WTC11 (cell line): Measurements from ENCODE around the gene SLC35F1. TPM values are rescaled to one million over a fixed set of nuclear protein-coding genes. Genes with fewer than 3 reads are reported as not detected.

Experiments used
- ATAC-seq: fragments of 200-7000 bp; cut with Tn5 transposase; 2 replicates; pipeline ENCODE4 v1.10.0; 2021; ENCODE audit warnings: mild to moderate bottlenecking, moderate library complexity
- CTCF ChIA-PET: fragments of 300-600 bp; sonication (Branson Sonifier 250); formaldehyde crosslinking; loops from one replicate; lab custom pipeline; 2021; ENCODE audit warnings: antibody characterized with exemption; lab: Charles Lee
- POLR2A ChIA-PET: fragments of 350-600 bp; sonication (Branson Sonifier 250); formaldehyde crosslinking; loops from one replicate; lab custom pipeline; 2021; ENCODE audit warnings: antibody characterized with exemption; lab: Charles Lee
- DNase-seq: peaks from one replicate; pipeline ENCODE4 v3.0.0; 2021; ENCODE audit warnings: low spot score
- H3K27ac Mint-ChIP-seq: 2 replicates; pipeline ENCODE4 v1.8.0; 2021; ENCODE audit warnings: mixed read lengths
- H3K27me3 Mint-ChIP-seq: 2 replicates; pipeline ENCODE4 v1.8.0; 2021; ENCODE audit warnings: low read depth, mild to moderate bottlenecking, moderate library complexity, mixed read lengths
- H3K36me3 Mint-ChIP-seq: 2 replicates; pipeline ENCODE4 v1.8.0; 2021; ENCODE audit warnings: mixed read lengths
- H3K4me1 Mint-ChIP-seq: 2 replicates; pipeline ENCODE4 v1.8.0; 2022; ENCODE audit warnings: mixed read lengths
- H3K4me3 Mint-ChIP-seq: 2 replicates; pipeline ENCODE4 v1.8.0; 2021; ENCODE audit warnings: mild to moderate bottlenecking, moderate library complexity, mixed read lengths
- H3K9me3 Mint-ChIP-seq: 2 replicates; pipeline ENCODE4 v1.8.0; 2021; ENCODE audit warnings: mixed read lengths
- GTF2I ChIP-seq: fragments of 250-450 bp; sonication (Bioruptor Pico); conservative IDR thresholded peaks from 2 replicates; pipeline ENCODE4 v1.4.0; 2021; ENCODE audit warnings: mild to moderate bottlenecking
- JUN ChIP-seq: sonication (generic); formaldehyde crosslinking; IDR thresholded peaks from 2 replicates; pipeline ENCODE4 v1.8.0; 2023; ENCODE audit warnings: mild to moderate bottlenecking, missing genetic modification reagents
- NR2C2 ChIP-seq: sonication (generic); formaldehyde crosslinking; IDR thresholded peaks from 2 replicates; pipeline ENCODE4 v1.8.0; 2022; ENCODE audit warnings: mild to moderate bottlenecking, missing genetic modification reagents
- PRRX2 ChIP-seq: fragments of 250-450 bp; sonication (Bioruptor Pico); IDR thresholded peaks from 2 replicates; pipeline ENCODE4 v1.8.0; 2021; ENCODE audit warnings: mild to moderate bottlenecking
- RORB ChIP-seq: fragments of 250-450 bp; sonication (Bioruptor Pico); IDR thresholded peaks from 2 replicates; pipeline ENCODE4 v1.9.0; 2021; ENCODE audit warnings: mild to moderate bottlenecking
- SOX15 ChIP-seq: fragments of 250-450 bp; sonication (Bioruptor Pico); IDR thresholded peaks from 2 replicates; pipeline ENCODE4 v1.9.0; 2021; ENCODE audit warnings: mild to moderate bottlenecking
- SP1 ChIP-seq: sonication (generic); formaldehyde crosslinking; conservative IDR thresholded peaks from 2 replicates; pipeline ENCODE4 v1.8.1; 2022; ENCODE audit warnings: missing genetic modification reagents
- ZNF232 ChIP-seq: sonication (generic); formaldehyde crosslinking; IDR thresholded peaks from 2 replicates; pipeline ENCODE4 v1.8.0; 2022; ENCODE audit warnings: mild to moderate bottlenecking, missing genetic modification reagents
- ZNF423 ChIP-seq: fragments of 250-450 bp; sonication (Bioruptor Pico); IDR thresholded peaks from 2 replicates; pipeline ENCODE4 v2.1.2; 2022; ENCODE audit warnings: mild to moderate bottlenecking, moderate library complexity
- total RNA-seq: library from RNA; stranded (reverse); gene quantifications from 3 replicates; pipeline ENCODE4 v1.2.3, GENCODE V29; 2021
- TF ChIP-seq, protein P1 (sequence below): sonication (generic); formaldehyde crosslinking; IDR thresholded peaks from 2 replicates; pipeline ENCODE4 v1.8.1; 2023; ENCODE audit warnings: mild to moderate bottlenecking, missing genetic modification reagents, moderate library complexity
- TF ChIP-seq, protein P2 (sequence below): sonication (generic); formaldehyde crosslinking; IDR thresholded peaks from 2 replicates; pipeline ENCODE4 v1.8.0; 2022; ENCODE audit warnings: missing genetic modification reagents
- TF ChIP-seq, protein P3 (sequence below): sonication (generic); formaldehyde crosslinking; IDR thresholded peaks from 2 replicates; pipeline ENCODE4 v1.8.1; 2023; ENCODE audit warnings: mild to moderate bottlenecking, missing genetic modification reagents, borderline replicate concordance
- TF ChIP-seq, protein P4 (sequence below): sonication (generic); formaldehyde crosslinking; IDR thresholded peaks from 2 replicates; pipeline ENCODE4 v1.8.1; 2022; ENCODE audit warnings: low read depth, mild to moderate bottlenecking, moderate library complexity, missing genetic modification reagents, borderline replicate concordance
- TF ChIP-seq, protein P5 (sequence below): fragments of 250-450 bp; sonication (Bioruptor Pico); IDR thresholded peaks from 2 replicates; pipeline ENCODE4 v1.9.0; 2021; ENCODE audit warnings: mild to moderate bottlenecking, borderline replicate concordance
- TF ChIP-seq, protein P6 (sequence below): fragments of 250-450 bp; sonication (Bioruptor Pico); IDR thresholded peaks from 2 replicates; pipeline ENCODE4 v2.1.2; 2022; ENCODE audit warnings: mild to moderate bottlenecking, moderate library complexity

SLC35F1 gene
- total RNA-seq, 1 experiment from 2014 or later = 11.0 TPM

DNA sequence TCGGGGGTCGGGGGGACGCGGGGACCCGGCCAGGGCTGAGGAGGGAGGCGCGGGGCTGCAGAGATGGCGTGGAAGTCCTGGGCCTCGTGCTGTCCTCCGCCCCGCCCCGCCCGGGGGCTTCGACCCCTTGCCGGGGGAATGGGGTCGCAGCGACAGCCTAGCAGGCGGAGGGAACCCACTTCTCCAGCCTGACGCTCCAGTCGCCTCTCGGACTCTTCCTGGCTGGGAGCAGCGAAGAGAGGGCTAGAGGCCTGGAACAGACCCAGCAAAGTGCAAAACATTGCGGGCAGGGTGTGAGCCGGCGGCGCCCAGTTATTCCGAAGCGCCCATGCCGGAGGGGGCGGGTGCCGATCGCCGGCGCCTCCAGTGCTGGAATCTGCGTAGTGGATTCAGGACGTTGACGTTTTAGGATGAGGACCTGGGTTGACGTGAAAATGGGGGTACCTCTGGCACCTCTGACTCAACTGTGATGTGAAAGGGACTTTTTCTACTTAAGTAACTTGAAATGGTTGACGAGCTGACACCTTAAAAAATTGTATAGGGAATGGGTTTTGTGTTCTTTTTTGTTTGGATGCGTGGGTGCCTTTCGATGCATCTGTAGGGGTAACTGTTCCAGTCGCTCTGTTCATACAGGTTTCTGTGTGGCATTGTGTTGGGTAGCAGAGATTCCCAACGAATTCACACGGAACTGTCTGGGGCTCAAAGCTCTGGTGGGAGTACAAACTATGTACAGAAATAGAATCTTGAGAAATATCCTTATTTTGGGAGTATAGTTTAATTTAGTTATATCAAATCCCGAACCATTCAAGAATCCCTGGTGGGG, 1.4 kb downstream of the SLC35F1 start (continued):
- TF ChIP-seq, protein P1, sequence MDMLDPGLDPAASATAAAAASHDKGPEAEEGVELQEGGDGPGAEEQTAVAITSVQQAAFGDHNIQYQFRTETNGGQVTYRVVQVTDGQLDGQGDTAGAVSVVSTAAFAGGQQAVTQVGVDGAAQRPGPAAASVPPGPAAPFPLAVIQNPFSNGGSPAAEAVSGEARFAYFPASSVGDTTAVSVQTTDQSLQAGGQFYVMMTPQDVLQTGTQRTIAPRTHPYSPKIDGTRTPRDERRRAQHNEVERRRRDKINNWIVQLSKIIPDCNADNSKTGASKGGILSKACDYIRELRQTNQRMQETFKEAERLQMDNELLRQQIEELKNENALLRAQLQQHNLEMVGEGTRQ (CRISPR knock-in tag) = no peak

DNA sequence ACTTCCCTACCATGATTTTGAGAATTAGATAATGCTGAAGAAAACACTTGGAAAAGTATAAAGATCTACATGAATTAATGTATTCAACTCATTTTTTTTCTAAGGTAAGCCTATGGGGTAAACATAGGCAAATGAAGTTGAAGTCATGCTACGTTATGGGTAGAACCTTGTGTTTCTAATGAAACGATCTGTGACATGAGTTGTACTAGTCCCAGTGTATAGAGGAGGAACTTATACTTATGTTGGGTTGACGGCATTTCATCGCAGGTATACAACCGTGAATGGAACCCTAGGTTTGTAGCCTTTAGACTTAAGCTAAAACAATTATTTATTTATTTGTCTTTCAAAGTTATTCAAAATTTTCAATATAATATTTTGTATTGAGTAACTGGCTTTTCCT, 2.6 kb downstream of the SLC35F1 start:
- Mint-ChIP-seq H3K4me3 (no peak overlapping the region), H3K9me3 (no peaks in the 10 kb centered on the region), H3K36me3 (no peaks in the 10 kb centered on the region)
- DNase-seq = no peak
- POLR2A ChIA-PET = no interaction called here
- TF ChIP-seq ZNF232 (CRISPR knock-in tag) = no peak
- TF ChIP-seq, protein P2, sequence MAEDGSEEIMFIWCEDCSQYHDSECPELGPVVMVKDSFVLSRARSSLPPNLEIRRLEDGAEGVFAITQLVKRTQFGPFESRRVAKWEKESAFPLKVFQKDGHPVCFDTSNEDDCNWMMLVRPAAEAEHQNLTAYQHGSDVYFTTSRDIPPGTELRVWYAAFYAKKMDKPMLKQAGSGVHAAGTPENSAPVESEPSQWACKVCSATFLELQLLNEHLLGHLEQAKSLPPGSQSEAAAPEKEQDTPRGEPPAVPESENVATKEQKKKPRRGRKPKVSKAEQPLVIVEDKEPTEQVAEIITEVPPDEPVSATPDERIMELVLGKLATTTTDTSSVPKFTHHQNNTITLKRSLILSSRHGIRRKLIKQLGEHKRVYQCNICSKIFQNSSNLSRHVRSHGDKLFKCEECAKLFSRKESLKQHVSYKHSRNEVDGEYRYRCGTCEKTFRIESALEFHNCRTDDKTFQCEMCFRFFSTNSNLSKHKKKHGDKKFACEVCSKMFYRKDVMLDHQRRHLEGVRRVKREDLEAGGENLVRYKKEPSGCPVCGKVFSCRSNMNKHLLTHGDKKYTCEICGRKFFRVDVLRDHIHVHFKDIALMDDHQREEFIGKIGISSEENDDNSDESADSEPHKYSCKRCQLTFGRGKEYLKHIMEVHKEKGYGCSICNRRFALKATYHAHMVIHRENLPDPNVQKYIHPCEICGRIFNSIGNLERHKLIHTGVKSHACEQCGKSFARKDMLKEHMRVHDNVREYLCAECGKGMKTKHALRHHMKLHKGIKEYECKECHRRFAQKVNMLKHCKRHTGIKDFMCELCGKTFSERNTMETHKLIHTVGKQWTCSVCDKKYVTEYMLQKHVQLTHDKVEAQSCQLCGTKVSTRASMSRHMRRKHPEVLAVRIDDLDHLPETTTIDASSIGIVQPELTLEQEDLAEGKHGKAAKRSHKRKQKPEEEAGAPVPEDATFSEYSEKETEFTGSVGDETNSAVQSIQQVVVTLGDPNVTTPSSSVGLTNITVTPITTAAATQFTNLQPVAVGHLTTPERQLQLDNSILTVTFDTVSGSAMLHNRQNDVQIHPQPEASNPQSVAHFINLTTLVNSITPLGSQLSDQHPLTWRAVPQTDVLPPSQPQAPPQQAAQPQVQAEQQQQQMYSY = no peak
- no peak for TF ChIP-seq RORB (CRISPR knock-in tag)
- no peak for TF ChIP-seq GTF2I (CRISPR knock-in tag)
- no peak for TF ChIP-seq PRRX2 (CRISPR knock-in tag)
- TF ChIP-seq, protein P3, sequence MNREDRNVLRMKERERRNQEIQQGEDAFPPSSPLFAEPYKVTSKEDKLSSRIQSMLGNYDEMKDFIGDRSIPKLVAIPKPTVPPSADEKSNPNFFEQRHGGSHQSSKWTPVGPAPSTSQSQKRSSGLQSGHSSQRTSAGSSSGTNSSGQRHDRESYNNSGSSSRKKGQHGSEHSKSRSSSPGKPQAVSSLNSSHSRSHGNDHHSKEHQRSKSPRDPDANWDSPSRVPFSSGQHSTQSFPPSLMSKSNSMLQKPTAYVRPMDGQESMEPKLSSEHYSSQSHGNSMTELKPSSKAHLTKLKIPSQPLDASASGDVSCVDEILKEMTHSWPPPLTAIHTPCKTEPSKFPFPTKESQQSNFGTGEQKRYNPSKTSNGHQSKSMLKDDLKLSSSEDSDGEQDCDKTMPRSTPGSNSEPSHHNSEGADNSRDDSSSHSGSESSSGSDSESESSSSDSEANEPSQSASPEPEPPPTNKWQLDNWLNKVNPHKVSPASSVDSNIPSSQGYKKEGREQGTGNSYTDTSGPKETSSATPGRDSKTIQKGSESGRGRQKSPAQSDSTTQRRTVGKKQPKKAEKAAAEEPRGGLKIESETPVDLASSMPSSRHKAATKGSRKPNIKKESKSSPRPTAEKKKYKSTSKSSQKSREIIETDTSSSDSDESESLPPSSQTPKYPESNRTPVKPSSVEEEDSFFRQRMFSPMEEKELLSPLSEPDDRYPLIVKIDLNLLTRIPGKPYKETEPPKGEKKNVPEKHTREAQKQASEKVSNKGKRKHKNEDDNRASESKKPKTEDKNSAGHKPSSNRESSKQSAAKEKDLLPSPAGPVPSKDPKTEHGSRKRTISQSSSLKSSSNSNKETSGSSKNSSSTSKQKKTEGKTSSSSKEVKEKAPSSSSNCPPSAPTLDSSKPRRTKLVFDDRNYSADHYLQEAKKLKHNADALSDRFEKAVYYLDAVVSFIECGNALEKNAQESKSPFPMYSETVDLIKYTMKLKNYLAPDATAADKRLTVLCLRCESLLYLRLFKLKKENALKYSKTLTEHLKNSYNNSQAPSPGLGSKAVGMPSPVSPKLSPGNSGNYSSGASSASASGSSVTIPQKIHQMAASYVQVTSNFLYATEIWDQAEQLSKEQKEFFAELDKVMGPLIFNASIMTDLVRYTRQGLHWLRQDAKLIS (CRISPR knock-in tag) = no peak
- TF ChIP-seq, protein P4, sequence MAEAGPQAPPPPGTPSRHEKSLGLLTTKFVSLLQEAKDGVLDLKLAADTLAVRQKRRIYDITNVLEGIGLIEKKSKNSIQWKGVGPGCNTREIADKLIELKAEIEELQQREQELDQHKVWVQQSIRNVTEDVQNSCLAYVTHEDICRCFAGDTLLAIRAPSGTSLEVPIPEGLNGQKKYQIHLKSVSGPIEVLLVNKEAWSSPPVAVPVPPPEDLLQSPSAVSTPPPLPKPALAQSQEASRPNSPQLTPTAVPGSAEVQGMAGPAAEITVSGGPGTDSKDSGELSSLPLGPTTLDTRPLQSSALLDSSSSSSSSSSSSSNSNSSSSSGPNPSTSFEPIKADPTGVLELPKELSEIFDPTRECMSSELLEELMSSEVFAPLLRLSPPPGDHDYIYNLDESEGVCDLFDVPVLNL (CRISPR knock-in tag) = no peak
- TF ChIP-seq SP1 (CRISPR knock-in tag) = no peak
- no peak for TF ChIP-seq JUN
- TF ChIP-seq, protein P5, sequence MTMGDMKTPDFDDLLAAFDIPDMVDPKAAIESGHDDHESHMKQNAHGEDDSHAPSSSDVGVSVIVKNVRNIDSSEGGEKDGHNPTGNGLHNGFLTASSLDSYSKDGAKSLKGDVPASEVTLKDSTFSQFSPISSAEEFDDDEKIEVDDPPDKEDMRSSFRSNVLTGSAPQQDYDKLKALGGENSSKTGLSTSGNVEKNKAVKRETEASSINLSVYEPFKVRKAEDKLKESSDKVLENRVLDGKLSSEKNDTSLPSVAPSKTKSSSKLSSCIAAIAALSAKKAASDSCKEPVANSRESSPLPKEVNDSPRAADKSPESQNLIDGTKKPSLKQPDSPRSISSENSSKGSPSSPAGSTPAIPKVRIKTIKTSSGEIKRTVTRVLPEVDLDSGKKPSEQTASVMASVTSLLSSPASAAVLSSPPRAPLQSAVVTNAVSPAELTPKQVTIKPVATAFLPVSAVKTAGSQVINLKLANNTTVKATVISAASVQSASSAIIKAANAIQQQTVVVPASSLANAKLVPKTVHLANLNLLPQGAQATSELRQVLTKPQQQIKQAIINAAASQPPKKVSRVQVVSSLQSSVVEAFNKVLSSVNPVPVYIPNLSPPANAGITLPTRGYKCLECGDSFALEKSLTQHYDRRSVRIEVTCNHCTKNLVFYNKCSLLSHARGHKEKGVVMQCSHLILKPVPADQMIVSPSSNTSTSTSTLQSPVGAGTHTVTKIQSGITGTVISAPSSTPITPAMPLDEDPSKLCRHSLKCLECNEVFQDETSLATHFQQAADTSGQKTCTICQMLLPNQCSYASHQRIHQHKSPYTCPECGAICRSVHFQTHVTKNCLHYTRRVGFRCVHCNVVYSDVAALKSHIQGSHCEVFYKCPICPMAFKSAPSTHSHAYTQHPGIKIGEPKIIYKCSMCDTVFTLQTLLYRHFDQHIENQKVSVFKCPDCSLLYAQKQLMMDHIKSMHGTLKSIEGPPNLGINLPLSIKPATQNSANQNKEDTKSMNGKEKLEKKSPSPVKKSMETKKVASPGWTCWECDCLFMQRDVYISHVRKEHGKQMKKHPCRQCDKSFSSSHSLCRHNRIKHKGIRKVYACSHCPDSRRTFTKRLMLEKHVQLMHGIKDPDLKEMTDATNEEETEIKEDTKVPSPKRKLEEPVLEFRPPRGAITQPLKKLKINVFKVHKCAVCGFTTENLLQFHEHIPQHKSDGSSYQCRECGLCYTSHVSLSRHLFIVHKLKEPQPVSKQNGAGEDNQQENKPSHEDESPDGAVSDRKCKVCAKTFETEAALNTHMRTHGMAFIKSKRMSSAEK (CRISPR knock-in tag) = no peak
- no peak for TF ChIP-seq ZNF423 (CRISPR knock-in tag)
- no peak for TF ChIP-seq NR2C2
- TF ChIP-seq SOX15 (CRISPR knock-in tag) = no peak
- TF ChIP-seq, protein P6, sequence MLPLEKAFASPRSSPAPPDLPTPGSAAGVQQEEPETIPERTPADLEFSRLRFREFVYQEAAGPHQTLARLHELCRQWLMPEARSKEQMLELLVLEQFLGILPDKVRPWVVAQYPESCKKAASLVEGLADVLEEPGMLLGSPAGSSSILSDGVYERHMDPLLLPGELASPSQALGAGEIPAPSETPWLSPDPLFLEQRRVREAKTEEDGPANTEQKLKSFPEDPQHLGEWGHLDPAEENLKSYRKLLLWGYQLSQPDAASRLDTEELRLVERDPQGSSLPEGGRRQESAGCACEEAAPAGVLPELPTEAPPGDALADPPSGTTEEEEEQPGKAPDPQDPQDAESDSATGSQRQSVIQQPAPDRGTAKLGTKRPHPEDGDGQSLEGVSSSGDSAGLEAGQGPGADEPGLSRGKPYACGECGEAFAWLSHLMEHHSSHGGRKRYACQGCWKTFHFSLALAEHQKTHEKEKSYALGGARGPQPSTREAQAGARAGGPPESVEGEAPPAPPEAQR = no peak
- TF ChIP-seq, all 79 proteins: peak for 0
- CTCF ChIA-PET = interaction anchor here (1.1 to 1.4 kb wide), 2 partner anchors 11 to 69 kb away, joined by 3 read pairs; no protein-coding TSS in a partner anchor
- peaks cover 19% of the 10 kb centered on the region for H3K4me1 Mint-ChIP-seq
- H3K27ac Mint-ChIP-seq = no peak overlapping the region
- H3K27me3 Mint-ChIP-seq = peaks cover 37% of the 10 kb centered on the region
- ATAC-seq = no peak
